CD1c-positive myeloid dendritic cell (primary cell): ENCODE data around the gene BMPR1A.

ENCODE experiments used
- DNase-seq: peaks from one replicate; pipeline ENCODE4 v3.0.0-alpha.2; 2016; ENCODE audit errors: extremely low spot score

BMPR1A gene

GRCh38 chr10:86763404-86763803, 7.0 kb downstream of the BMPR1A start:
- DNase-seq = no peak

GRCh38 chr10:86765548-86765947, 9.1 kb downstream of the BMPR1A start:
- no peak for DNase-seq

- no peak for DNase-seq
Measured at GRCh38 chr10:86768412-86769062, 12.1 kb downstream of the BMPR1A start.

GRCh38 chr10:86769991-86770390, 13.6 kb downstream of the BMPR1A start:
- DNase-seq = no peak

GRCh38 chr10:86770412-86770960, 14.1 kb downstream of the BMPR1A start:
- no peak for DNase-seq

GRCh38 chr10:86773498-86773897, 17.1 kb downstream of the BMPR1A start:
- no peak for DNase-seq

- DNase-seq = no peak
Measured at GRCh38 chr10:86775056-86775869, 18.8 kb downstream of the BMPR1A start.

GRCh38 chr10:86775870-86776180, 19.4 kb downstream of the BMPR1A start:
- no peak for DNase-seq

GRCh38 chr10:86779220-86780017, 23.0 kb downstream of the BMPR1A start:
- DNase-seq = no peak

GRCh38 chr10:86782701-86783418, 26.4 kb downstream of the BMPR1A start:
- no peak for DNase-seq

- no peak for DNase-seq
Measured at GRCh38 chr10:86785037-86785436, 28.6 kb downstream of the BMPR1A start.

GRCh38 chr10:86785968-86786367, 29.5 kb downstream of the BMPR1A start:
- DNase-seq = no peak

GRCh38 chr10:86786368-86786767, 29.9 kb downstream of the BMPR1A start:
- no peak for DNase-seq

GRCh38 chr10:86790394-86790793, 34.0 kb downstream of the BMPR1A start:
- DNase-seq = no peak

GRCh38 chr10:86792461-86793167, 36.2 kb downstream of the BMPR1A start:
- no peak for DNase-seq

GRCh38 chr10:86793696-86794095, 37.3 kb downstream of the BMPR1A start:
- no peak for DNase-seq

- no peak for DNase-seq
Measured at GRCh38 chr10:86795353-86795752, 38.9 kb downstream of the BMPR1A start.

- DNase-seq = no peak
Measured at GRCh38 chr10:86798025-86798424, 41.6 kb downstream of the BMPR1A start.

- no peak for DNase-seq
Measured at GRCh38 chr10:86798611-86799010, 42.2 kb downstream of the BMPR1A start.

GRCh38 chr10:86799188-86799845, 42.9 kb downstream of the BMPR1A start:
- no peak for DNase-seq

GRCh38 chr10:86801995-86802394, 45.6 kb downstream of the BMPR1A start:
- no peak for DNase-seq
